GM18870 (cell line): ENCODE data around the gene RPP25L.
A peak's percentile ranks its signal among the peaks of the same experiment; 100 is the strongest.

Experiments
- ATAC-seq: cut with Tn5 transposase; IDR thresholded peaks from one replicate; pipeline ENCODE4 v1.9.1; 2021; ENCODE audit warnings: moderate library complexity; ENCODE audit not compliant: unreplicated experiment

The RPP25L gene

DNA sequence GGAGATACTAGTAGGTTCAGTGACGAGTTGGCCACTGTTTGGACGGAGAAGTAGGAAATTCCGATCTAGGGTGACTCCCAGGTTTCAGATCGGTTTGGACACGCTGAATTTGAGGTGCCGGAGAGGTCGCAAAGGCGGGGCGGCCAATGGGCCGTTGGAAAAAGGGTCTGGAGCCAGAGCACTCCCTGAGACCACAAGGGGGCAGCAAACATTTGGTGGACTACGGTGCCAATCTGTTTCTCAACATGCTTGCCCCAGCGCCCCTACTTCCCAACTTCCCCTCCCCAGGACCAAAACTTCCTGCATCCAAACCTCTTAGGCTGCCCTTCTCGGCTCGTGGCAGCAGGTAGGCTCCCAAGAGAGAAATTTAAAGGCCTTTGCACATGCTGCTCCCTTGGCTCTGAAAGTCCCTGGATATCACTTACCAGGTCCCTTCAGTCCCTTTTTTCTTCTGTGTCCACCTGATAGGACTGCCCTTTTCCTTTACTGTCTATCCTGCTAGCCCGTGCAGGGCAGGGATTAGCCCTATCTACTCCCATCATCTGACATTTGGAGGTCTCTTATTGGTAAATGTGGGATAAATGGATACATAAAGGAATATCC lies 992 bp upstream of the RPP25L start:
- no peak for ATAC-seq

DNA sequence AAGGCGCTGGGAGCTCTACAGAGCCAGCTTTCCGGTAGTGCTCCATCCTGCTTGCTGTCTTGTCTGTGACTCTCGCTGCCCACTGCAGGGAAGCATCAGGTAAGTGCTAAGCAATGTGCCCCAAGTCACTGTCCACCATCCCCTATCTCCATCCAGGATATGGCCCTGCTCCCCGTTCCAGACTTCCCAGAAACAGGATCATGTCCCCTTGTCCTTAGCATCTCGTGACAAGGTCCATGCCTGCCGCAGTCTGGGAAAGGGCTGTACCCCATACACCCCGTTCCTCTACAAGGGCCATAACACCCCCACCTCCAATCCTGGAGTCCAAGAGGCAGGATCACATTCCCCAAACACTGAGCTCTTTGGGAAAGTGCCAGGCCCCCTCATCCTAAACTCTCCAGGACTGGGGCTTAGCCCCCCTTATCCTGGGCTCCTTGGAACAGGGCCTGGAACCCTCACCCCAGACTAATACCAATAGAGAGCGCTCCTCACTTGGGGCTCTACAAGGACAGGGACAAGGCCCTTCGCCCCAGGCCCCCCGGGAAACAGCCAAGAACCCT lies 566 bp downstream of the RPP25L start:
- ATAC-seq: no peak

DNA sequence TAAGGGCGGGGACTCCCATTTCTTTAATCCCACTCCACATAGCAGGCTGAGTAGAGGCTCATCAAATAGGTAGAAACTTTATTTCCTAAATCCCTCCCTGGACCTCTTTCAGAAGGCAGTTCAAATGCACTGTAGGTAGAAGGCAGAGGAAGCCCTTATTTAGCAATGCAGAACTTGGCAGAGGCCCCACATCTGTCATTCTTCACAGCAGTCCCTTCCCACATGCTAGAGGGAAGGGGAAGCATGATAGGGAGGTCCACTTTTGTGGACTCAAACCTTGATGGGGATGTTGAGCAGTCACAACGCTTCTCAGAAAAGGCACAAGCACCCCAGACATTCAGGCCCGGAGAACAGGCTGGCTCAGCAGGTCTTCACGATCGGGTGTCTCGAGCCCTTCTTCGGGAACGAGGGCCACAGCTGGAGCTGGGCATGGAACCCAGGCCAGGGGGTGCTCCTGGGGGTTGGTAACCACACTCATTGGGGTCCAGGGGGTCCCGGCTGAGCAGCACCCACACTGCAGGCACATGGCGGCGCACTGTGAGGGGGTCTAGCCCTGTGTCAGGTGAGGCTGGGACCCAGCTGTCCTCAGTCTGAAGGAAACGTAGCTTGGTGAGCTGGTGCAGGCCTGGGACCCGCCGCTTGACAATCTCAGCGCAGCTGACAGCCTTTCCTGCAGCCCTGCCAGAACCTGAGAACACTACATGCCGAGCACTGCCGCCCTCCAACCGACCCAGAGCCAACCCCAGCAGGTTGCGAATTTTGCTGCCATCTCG lies 1.3 kb downstream of the RPP25L start:
- no peak for ATAC-seq

DNA sequence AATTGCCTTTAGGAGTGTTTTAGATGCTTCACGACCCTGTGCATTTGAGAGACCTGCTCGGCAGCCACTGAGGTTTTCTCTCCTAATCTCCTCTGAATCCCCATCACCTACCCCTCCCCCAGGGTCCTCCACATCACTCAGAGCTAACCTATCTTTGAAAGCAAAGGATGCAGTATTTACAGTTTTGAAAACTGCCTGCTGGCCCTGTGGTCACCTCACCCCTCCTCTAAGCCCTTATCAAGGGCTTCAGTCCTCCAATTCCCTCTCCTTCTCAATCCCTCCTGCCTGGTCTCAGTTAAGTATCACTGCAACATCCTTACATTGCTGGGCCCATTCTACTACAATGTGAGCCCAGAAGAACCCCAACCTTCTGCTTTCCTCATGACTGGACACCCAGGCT lies 4.6 kb downstream of the RPP25L start:
- no peak for ATAC-seq

DNA sequence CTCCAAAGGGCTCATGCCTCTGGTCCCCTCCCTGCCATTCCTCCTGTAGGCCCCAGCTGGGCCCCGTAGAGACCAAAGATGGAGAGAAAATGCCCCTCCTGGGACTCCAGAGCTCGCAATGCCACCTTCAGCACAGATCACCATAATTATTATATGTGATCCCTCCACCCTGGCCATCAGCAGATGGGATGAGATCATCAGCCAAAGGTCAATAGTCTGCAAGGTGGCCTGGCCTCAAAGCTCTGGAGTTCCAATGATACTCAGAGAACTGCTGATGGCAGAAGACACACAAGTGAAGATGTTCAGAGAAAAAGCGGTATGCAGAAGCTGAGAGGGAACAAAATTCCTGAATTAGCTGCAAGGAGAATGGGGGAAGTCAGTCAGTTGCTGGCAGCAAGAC lies 5.0 kb downstream of the RPP25L start:
- ATAC-seq: no peak

DNA sequence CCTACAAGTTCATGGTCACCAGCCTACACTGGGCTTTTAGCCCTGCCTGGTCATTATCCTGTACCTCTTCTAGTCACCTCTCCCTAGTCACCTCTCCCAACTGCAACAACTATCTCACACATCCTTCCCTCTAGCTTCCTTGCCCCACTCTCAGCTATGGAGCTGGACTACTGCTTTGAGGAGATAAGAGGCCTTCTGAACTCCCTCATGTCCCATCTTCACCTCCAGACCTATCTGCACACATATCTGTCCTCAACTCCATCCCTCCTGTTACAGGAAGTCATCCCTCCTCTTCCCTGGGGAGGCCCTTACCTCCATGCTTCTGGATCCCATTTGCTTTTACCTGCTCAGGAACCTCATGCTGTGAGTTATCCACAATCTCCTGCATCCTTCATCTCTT lies 5.7 kb downstream of the RPP25L start:
- ATAC-seq: no peak

DNA sequence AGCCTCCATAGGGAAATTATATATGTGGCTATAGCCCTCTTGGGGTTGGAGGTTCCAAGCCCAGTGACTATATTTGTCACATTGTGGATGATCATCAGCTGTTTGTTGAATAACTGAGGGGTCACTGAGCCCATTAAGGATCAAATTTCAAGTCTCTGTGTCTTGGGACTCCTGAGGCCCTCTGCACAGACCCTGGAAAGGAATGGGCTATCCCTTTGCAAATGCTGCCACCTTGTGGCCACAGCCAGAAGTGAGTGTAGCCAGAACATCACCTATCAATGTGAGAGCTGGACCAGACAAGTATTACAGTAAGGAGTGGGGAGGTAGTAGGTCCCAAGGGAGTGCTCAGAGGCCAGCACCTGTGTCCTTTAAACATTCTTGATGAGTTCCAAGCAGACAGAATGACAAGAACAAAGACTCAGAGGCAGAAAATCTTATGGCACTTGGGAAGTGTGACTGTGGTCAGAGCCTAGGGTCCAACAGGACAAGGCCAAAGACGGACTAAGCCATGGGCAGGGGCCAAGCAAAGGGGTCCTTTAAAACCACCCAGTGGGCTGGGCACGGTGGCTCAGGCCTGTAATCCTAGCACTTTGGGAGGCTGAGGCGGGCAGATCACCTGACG lies 8.2 kb downstream of the RPP25L start:
- ATAC-seq: peak; percentile 63

DNA sequence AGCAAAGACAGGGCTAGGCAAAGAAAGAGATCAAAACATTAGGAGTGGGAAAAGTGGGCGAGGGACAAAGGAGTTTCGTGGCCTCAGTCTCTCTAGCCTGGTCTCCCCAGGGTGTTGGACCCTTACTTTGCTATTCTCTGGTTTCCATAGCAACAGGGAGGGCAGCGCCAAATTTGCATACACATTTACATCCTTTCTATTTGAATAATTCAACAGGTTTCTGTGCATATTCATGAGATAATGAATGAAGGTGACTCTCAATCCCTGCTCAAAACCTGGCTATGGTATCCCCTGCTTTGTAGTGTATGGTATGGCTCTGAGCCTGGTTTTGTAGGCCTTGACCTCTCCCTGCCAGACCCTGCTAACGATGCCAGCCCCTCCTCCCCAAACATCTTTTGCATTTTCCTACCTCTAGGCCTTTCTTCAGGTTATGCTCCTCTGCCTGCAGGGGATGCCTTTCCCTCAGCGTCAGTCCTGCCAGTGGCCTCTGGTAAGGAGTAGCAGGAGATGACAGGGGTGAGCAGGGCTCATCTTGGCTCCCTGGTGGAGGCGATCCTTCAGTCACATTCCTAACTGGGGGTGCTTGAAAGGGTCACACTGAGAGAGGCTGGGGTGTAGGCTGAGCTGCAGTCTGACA lies 9.8 kb downstream of the RPP25L start:
- no peak for ATAC-seq

DNA sequence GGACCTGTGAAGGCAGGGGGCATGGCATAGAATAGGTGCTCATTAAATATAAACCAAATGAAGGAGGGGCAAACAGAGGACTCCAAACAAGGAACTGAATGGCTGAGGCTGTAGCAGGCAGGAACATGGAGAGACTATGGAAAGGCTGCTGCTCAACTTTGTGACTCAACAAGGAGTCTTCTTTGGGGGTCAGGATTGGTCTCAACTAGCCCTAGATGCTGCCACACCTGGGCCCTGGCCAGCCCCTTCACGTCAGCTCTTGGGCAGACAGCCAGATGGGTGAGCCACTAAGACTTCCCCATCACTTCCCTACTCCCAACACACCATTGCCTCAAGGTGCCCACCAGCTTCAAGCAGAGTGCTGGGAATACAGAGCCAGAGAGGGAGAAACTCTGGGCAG lies 11.0 kb downstream of the RPP25L start:
- no peak for ATAC-seq

DNA sequence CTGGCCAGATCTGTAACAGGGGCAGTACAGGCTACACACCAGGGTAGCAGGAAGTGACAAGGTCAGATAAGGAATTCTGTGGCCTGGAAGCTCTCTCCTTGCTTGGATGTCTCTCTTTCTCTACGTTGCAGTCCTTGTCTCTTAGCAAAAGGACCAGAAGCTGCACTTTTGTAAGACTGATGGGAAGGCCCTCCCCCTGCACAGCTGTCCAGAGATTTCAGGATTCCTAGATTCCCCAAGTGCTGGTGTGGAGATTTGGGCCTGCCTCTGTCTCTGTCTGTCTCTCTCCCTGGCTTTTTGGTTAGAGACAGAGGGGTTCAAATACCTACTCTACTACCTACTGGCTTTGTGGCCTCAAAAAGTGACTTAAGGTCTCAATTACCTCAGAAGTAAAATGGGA lies 12.4 kb downstream of the RPP25L start:
- ATAC-seq: no peak

DNA sequence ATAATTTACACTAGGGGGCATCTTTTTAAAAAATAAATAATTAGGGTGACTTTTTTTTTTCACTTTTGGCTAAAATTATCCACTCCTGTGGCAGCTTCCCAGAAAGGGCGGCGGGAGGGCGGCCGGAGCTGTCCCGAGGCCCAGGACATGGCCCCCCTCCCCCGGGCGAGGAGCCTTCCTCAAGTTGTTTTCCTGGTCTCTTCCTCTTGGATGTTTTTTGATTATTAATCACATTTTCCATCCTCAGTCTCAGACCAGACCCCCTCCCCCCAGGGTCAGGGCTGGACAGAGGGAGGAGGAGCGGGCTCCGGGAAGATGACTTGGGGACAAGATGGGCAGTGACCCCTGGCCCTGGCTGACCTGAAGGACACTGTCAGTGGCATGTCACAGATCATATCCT lies 17.7 kb downstream of the RPP25L start:
- no peak for ATAC-seq

DNA sequence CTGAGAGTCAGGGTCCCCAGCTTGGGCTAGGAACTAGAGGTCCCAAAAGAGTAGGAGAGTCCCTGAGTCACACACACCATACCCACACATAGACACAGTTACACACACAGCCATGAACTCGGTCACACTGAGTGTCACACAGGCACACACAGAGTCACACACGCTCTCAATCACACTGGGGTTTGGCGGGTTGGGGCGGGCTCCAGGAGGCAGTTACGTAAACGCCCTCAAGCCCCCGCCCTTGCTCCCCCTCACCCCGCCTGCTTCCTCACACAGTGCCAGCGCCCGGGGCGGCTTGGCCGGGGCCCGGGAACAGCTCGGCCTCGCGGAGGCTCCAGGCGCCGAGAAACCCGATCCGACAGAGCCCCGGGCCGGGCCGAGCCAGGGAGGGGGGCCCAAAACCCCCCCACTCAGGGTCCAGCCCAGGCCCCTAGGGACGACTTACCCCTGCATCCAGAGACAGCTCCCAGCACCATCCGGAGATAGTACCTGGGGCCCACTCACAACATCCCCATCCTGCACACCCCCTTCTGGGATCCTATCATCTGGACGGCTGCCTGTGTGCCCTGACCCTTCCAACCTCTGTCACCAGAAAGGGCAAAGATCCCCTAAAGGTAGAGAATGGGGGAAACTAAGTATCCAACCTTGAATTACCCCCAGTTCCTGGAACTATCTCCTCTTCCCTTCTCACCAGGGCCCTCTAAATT lies 18.8 kb downstream of the RPP25L start:
- ATAC-seq: no peak

DNA sequence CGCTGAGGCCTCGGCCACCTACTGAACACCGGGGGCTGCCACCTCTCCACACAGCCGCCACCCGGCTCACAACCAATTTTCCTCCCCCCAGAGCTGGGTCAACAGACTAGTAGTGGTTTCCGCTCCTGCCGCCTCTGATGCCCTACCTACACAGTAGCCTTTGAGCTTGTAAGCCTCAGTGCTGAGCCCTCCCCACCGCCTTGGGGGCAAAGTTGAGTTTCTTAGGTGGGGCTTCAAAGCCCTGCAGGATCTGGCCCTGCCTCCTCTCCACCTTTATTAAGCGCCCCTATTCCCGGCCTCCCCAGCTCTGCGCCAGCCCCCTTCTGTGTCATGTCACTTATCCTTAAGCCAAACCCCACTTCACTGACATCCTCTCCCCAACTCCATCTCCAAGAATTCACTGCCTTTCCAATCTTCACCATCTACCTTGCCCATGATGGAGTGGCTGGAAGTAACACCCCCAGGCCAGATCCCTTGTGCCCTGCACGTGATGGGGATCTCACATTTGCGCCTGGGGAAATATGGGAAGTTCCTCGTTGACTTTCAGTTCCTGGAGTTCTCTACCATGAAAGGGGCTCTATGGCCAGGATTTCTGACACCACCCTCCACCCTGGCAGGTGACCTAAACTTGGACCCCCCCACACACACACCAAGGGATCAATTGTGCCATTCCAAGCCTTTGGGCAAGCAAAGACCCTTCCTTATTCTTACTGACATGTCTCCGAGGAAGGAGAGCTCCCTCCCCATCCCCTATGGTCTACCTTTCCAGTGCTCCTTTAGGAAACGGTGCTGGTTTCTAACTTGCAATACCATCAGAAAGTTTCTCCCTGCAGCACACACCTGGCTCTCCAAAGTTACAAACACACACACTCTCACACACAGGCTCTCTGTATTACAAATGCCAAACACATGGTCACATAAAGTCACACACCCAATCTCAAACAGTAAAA lies 19.7 kb downstream of the RPP25L start:
- ATAC-seq: no peak

DNA sequence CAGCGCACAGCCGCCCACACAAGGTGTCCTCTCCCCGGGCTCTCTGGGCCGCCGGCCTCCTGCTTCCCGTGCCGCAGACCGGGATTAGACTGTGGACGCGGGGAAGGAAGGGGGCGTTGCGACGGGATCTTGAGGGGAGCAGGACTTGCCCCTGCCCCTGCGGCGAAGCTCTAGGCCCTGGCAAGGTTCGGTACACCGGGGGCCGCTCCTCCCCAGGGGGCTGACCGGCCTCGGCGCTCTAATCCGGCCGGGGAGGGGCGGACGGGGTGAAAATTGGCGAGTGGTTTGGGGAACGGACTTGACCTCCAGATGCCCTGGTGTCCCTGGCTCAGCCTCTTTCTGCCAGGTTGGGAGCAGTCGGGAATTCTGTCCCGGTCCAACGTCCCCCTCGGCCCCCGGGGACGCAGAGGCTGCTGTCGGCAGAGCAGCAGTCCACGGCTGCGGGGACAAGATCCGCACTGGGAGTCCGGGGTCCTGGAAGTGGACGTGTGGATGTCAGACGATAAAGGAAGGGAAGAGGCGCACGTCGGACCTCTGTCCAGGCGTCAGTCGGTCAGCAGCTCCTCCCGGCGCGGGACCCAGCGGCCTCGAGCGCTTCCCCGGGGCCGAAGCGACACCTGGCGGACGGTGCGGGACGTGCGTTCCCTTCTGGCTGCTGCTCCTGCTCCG lies 20.5 kb downstream of the RPP25L start:
- no peak for ATAC-seq

DNA sequence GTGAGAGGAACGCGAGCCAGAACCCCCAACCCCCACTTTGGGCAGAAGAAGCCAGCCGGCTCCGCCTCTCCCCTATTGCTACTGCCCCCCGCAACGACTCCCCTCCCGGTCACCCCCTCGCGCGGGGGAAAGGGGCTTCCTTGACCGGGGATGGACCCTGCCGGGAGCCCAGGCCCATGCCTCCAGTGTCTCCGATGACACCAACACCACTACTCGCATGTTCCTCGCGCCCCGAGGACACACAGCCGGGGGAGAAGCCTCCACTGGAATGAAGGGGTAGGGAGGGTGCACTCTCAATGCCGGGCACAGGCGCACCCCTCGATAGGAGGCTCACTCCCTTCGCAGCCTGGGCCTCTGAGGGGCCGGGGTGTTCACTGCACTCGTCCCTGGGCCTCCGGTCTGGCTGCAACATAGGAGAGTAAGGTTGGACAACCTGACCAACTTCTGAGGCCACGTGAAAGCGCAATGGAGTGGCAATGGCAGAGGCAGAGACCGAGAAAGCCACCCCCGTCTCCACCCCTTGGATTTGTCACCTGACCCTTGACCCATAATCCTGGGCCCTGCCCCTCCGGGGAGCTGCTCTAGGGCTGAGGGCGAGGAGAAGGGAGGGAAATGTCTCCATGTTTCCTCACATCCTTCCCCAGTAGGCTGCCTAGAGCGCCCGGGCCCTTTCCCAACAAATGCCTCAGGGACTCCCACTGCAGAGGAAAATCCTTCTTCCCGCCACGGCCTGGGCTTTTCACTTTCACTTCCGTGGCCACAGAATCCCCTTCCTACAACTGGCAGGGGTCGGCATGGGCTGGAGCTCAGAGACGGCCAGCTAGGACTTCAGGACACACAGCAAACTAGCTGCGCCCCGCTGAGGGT lies 21.3 kb downstream of the RPP25L start:
- no peak for ATAC-seq

DNA sequence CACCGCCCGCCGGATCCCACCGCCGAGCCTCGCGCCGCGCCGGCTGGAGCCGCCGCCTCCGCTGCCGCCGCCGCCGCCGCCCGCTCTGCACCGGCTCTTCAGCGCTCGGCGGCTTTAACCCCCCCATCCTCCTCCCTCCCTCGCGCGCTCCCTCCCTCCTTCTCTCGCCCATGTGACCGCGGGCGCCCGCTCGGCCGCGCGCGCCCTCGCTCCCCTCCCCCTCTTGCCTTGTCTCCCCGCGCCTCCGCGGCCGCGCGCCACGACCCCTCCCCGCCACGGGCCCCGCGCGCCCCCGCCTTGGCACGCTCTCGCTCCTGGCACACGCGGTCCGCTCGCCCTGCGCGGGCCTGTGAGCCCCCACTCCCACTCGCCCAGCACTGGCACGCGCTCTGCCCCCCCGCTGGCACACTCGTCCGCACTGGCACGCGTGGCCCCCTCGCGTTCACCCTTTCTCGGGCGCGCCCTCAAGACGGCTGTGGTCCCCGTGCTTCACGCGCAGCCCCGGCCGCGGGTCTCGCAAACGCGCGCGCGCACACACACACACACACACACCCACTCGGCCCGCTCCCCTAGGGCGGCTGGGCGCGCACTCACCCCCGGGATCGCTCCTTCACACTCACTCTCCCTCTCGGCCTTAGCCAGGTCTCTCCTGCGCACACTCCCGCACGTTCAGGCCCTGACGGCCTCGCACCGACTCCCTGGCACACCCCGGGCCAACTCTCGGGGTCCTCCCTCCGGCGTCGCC lies 22.1 kb downstream of the RPP25L start, which contains the start of gene CNTFR:
TSS of gene CNTFR (minus strand) at position 89 of the 745 bp plus-strand sequence. CDS start 20,743 bp downstream, outside the sequence.
- ATAC-seq: no peak
